Lung (tissue), 12 donors: ENCODE measurements around the gene LAMB4. TPM values are rescaled to one million over a fixed set of nuclear protein-coding genes. Genes with fewer than 3 reads are reported as not detected.

Experiments used
- ATAC-seq: fragments of 200-7000 bp; cut with Tn5 transposase; one replicate; pipeline ENCODE4 v1.9.1; 2020; ENCODE audit warnings: moderate number of reproducible peaks; ENCODE audit not compliant: insufficient read depth, low FRiP score
- DNase-seq, 3 donors: peaks; one replicate each; pipeline ENCODE4 v3.0.0-alpha.2; 2013 to 2017
- H3K27ac ChIP-seq, 2 donors: one replicate each; pipeline ENCODE4 v1.5.1; 2013; ENCODE audit warnings: mild to moderate bottlenecking in 2 of 2, moderate library complexity in 2 of 2, control low read depth in 1 of 2, inconsistent platforms in 1 of 2, low read depth in 1 of 2, low read length in 1 of 2
- H3K27me3 ChIP-seq, 3 donors: one replicate each; pipeline ENCODE4 v1.5.1; 2013; ENCODE audit warnings: low read length in 2 of 3; ENCODE audit not compliant: control insufficient read depth in 3 of 3, insufficient read depth in 3 of 3
- H3K36me3 ChIP-seq, 4 donors: one replicate each; pipeline ENCODE4 v1.5.1; 2013; ENCODE audit warnings: low read length in 4 of 4, mild to moderate bottlenecking in 1 of 4, moderate library complexity in 1 of 4; ENCODE audit not compliant: control insufficient read depth in 4 of 4, insufficient read depth in 4 of 4
- H3K4me1 ChIP-seq, 5 donors: one replicate each; pipeline ENCODE4 v1.5.1; 2013; ENCODE audit warnings: low read length in 5 of 5, mild to moderate bottlenecking in 2 of 5, moderate library complexity in 1 of 5; ENCODE audit not compliant: control insufficient read depth in 5 of 5, insufficient read depth in 5 of 5
- H3K4me3 ChIP-seq: one replicate; pipeline ENCODE4 v1.5.1; 2013; ENCODE audit warnings: mild to moderate bottlenecking, control low read depth, moderate library complexity
- H3K9ac ChIP-seq, 2 donors: one replicate each; pipeline ENCODE4 v1.5.1; 2013; ENCODE audit warnings: low read length in 2 of 2, control low read depth in 1 of 2; ENCODE audit not compliant: insufficient read depth in 1 of 2
- H3K9me3 ChIP-seq, 4 donors: one replicate each; pipeline ENCODE4 v1.5.1; 2013; ENCODE audit warnings: low read length in 3 of 4, mild to moderate bottlenecking in 1 of 4, moderate library complexity in 1 of 4; ENCODE audit not compliant: control insufficient read depth in 4 of 4, insufficient read depth in 3 of 4
- CTCF ChIP-seq: IDR thresholded peaks from 2 replicates; pipeline ENCODE4 v1.5.1; 2012; ENCODE audit warnings: mild to moderate bottlenecking; ENCODE audit errors: control extremely low read depth, extremely low read depth
- WGBS, 2 donors: extraction: QIAGEN DNeasy Blood & Tissue Kit; methylation state at CpG; one replicate each; pipeline ENCODE4 v1.1.7; 2013; 5-methylcytosine and 5-hydroxymethylcytosine counted together
- polyA plus RNA-seq, 2 donors: library from polyadenylated mRNA; stranded (reverse); fragments of 200-250 nt; gene quantifications; one replicate each; pipeline ENCODE4 v1.2.1, GENCODE V29; 2013
- total RNA-seq, 2 donors: library from RNA; depleted of rRNA in 1 of 2; stranded (reverse); fragments of >200 nt in 1 of 2; gene quantifications; one replicate each; pipeline ENCODE4 v1.2.1, GENCODE V29; 2014 to 2021
- donor health status: control.
- donor health status: control.
- donor health status: Bipolar disorder and iron deficiency.
- donor health status: healthy.
- donor health status: DM: yes; HTN: yes; CAD: no.

Gene LAMB4
- total and polyA plus RNA-seq, 4 donors, result 0.06 to 0.63 (median 0.28) TPM

- Histone ChIP-seq H3K36me3 (no peaks in the 10 kb centered on the region), H3K4me1 (peaks cover 2 to 44% (median 17%) of the 10 kb centered on the region in 5 donors), H3K9me3 (no peaks in the 10 kb centered on the region), H3K9ac (no peak overlapping the region), H3K27me3 (no peaks in the 10 kb centered on the region), H3K27ac (peak overlapping the region; percentile 36 to 67), H3K4me3 (no peak overlapping the region)
- ATAC-seq (peak; percentile 82), DNase-seq (peak; percentile 57 to 80 (median 76))
- WGBS, 2 donors, result 31 to 63% methylated on average over 7 of the region's 7 CpGs
- no peak for TF ChIP-seq CTCF
Observed at GRCh38 chr7:108094933-108095710, 35.0 kb downstream of the LAMB4 start.

- no peak overlapping the region for H3K4me3 ChIP-seq
- H3K9ac ChIP-seq, result peak overlapping the region in 1 of 2 donors; percentile 14
- H3K36me3 ChIP-seq, result no peaks in the 10 kb centered on the region
- H3K27ac ChIP-seq, result peak overlapping the region in 1 of 2 donors; percentile 60
- no peak for TF ChIP-seq CTCF
- WGBS, 2 donors, result 20 to 68% methylated on average over 1 of the region's 1 CpG
- peaks cover 2 to 40% (median 17%) of the 10 kb centered on the region in 5 donors for H3K4me1 ChIP-seq
- H3K27me3 ChIP-seq, result no peaks in the 10 kb centered on the region
- H3K9me3 ChIP-seq, result no peaks in the 10 kb centered on the region
- ATAC-seq (no peak), DNase-seq (peak; percentile 23 to 93 (median 91))
Observed at GRCh38 chr7:108094346-108094745, 35.8 kb downstream of the LAMB4 start.

GRCh38 chr7:108093851-108094331, 36.3 kb downstream of the LAMB4 start:
- WGBS, 2 donors, result 56 to 64% methylated on average over 4 of the region's 4 CpGs
- Histone ChIP-seq H3K36me3 (no peaks in the 10 kb centered on the region), H3K9ac (peak overlapping the region in 1 of 2 donors; percentile 14), H3K9me3 (no peaks in the 10 kb centered on the region), H3K4me1 (peaks cover 2 to 39% (median 17%) of the 10 kb centered on the region in 5 donors), H3K4me3 (no peak overlapping the region), H3K27ac (peak overlapping the region; percentile 37 to 60), H3K27me3 (no peaks in the 10 kb centered on the region)
- TF ChIP-seq CTCF, result no peak
- DNase-seq, result peak; percentile 46 to 70 (median 69)
- no peak for ATAC-seq
